Neural cell (in vitro differentiated cells): ENCODE data around the gene ATRAID. TPM values are rescaled to one million over a fixed set of nuclear protein-coding genes. Genes with fewer than 3 reads are reported as not detected.

Source experiments
- H2AFZ ChIP-seq: fragments of 200-600, 300-800 bp; sonication (generic), shearing (Covaris generic); 2 replicates; pipeline ENCODE4 v1.6.0; 2014; ENCODE audit warnings: low read depth, mild to moderate bottlenecking, antibody characterized with exemption, low read length, moderate library complexity
- H3F3A ChIP-seq: fragments of 200-600 bp; shearing (Covaris generic); 2 replicates; pipeline ENCODE4 v1.6.1; 2016; ENCODE audit warnings: mild to moderate bottlenecking, moderate library complexity, mixed read lengths, antibody characterized with exemption, low read length; ENCODE audit not compliant: insufficient read depth, poor library complexity, severe bottlenecking
- H3K27ac ChIP-seq: fragments of 200-600, 300-800 bp; sonication (generic), shearing (Covaris generic); 2 replicates; pipeline ENCODE4 v1.5.1; 2014; ENCODE audit warnings: mild to moderate bottlenecking, low read length, moderate library complexity
- H3K27me3 ChIP-seq: fragments of 300-800, 200-600 bp; sonication (generic), shearing (Covaris generic); 2 replicates; pipeline ENCODE4 v1.6.0; 2014; ENCODE audit warnings: mild to moderate bottlenecking, low read depth, low read length, moderate library complexity; ENCODE audit not compliant: insufficient read depth
- H3K36me3 ChIP-seq: fragments of 300-800, 200-600 bp; sonication (generic), shearing (Covaris generic); 2 replicates; pipeline ENCODE4 v1.5.1; 2014; ENCODE audit warnings: mild to moderate bottlenecking, antibody characterized with exemption, low read length, moderate library complexity; ENCODE audit not compliant: insufficient read depth
- H3K4me2 ChIP-seq: fragments of 300-800, 200-600 bp; sonication (generic), shearing (Covaris generic); 2 replicates; pipeline ENCODE4 v1.6.0; 2014; ENCODE audit warnings: mild to moderate bottlenecking, low read length
- H3K4me3 ChIP-seq: fragments of 300-800, 200-600 bp; sonication (generic), shearing (Covaris generic); 2 replicates; pipeline ENCODE4 v1.5.1; 2014; ENCODE audit warnings: mild to moderate bottlenecking, low read length, moderate library complexity
- H3K79me2 ChIP-seq: fragments of 200-600 bp; shearing (Covaris generic); replicated peaks from 2 replicates; pipeline ENCODE4 v1.6.0; 2014; ENCODE audit warnings: mild to moderate bottlenecking, low read length, moderate library complexity; ENCODE audit not compliant: insufficient read depth
- H3K9ac ChIP-seq: fragments of 300-800, 200-600 bp; sonication (generic), shearing (Covaris generic); 2 replicates; pipeline ENCODE4 v1.6.1; 2016; ENCODE audit warnings: mild to moderate bottlenecking, low read length, mixed read lengths
- H3K9me2 ChIP-seq: fragments of 200-600 bp; shearing (Covaris generic); 2 replicates; pipeline ENCODE4 v1.6.1; 2016; ENCODE audit warnings: mild to moderate bottlenecking, low read length, mixed read lengths; ENCODE audit not compliant: insufficient read depth
- H3K9me3 ChIP-seq: fragments of 200-600, 300-800 bp; sonication (generic), shearing (Covaris generic); 2 replicates; pipeline ENCODE4 v1.6.1; 2016; ENCODE audit warnings: mild to moderate bottlenecking, mixed run types, low read length, moderate library complexity, mixed read lengths
- H4K20me1 ChIP-seq: fragments of 200-600 bp; shearing (Covaris generic); 2 replicates; pipeline ENCODE4 v1.6.1; 2016; ENCODE audit warnings: mild to moderate bottlenecking, mixed run types; ENCODE audit not compliant: insufficient read depth
- CTCF ChIP-seq: fragments of 450-650 bp; IDR thresholded peaks from 2 replicates; pipeline ENCODE4 v1.5.1; 2014; ENCODE audit warnings: antibody characterized with exemption, mild to moderate bottlenecking, moderate library complexity; ENCODE audit not compliant: poor library complexity, severe bottlenecking
- EP300 ChIP-seq: fragments of 450-650 bp; conservative IDR thresholded peaks from 2 replicates; pipeline ENCODE4 v1.6.1; 2014; ENCODE audit warnings: antibody characterized with exemption, mild to moderate bottlenecking, moderate library complexity; ENCODE audit not compliant: poor library complexity, severe bottlenecking
- EZH2 ChIP-seq: fragments of 200-600, 300-800 bp; shearing (Covaris generic), sonication (generic); IDR thresholded peaks from 2 replicates; pipeline ENCODE4 v1.6.1; 2014; ENCODE audit warnings: antibody characterized with exemption, low read length, borderline replicate concordance, mild to moderate bottlenecking; ENCODE audit not compliant: insufficient read depth, poor library complexity, severe bottlenecking
- MXI1 ChIP-seq: fragments of 450-650 bp; conservative IDR thresholded peaks from 2 replicates; pipeline ENCODE4 v1.6.1; 2014; ENCODE audit warnings: antibody characterized with exemption, mild to moderate bottlenecking; ENCODE audit not compliant: poor library complexity, severe bottlenecking
- POLR2AphosphoS5 ChIP-seq: IDR thresholded peaks from 2 replicates; pipeline ENCODE4 v1.6.1; 2012
- RAD21 ChIP-seq: fragments of 450-650 bp; conservative IDR thresholded peaks from 2 replicates; pipeline ENCODE4 v1.6.1; 2014; ENCODE audit warnings: antibody characterized with exemption, mild to moderate bottlenecking, moderate library complexity
- REST ChIP-seq: IDR thresholded peaks from 2 replicates; pipeline ENCODE4 v1.6.1; 2012; ENCODE audit warnings: borderline replicate concordance
- SMC3 ChIP-seq: fragments of 450-650 bp; conservative IDR thresholded peaks from 2 replicates; pipeline ENCODE4 v1.6.1; 2014; ENCODE audit warnings: antibody characterized with exemption, mild to moderate bottlenecking, moderate library complexity; ENCODE audit not compliant: poor library complexity
- TAF1 ChIP-seq: IDR thresholded peaks from 2 replicates; pipeline ENCODE4 v1.6.1; 2012; ENCODE audit warnings: low read depth
- polyA plus RNA-seq: library from polyadenylated mRNA; depleted of rRNA; stranded (reverse); fragments of >200 nt; gene quantifications from 2 replicates; pipeline ENCODE4 v1.2.3, GENCODE V29; 2014

ATRAID gene
- polyA plus RNA-seq, 1 donor from 2014 or later, result 94.3 TPM

- Histone ChIP-seq H3K9ac (no peak overlapping the region), H4K20me1 (no peaks in the 10 kb centered on the region), H3K9me2 (no peaks in the 10 kb centered on the region), H3K9me3 (no peaks in the 10 kb centered on the region), H3K27ac (no peak overlapping the region), H3F3A (no peaks in the 10 kb centered on the region), H3K4me3 (no peak overlapping the region), H3K27me3 (no peaks in the 10 kb centered on the region), H3K4me2 (no peak overlapping the region), H2AFZ (no peak overlapping the region), H3K36me3 (no peaks in the 10 kb centered on the region), H3K79me2 (no peaks in the 10 kb centered on the region)
- TF ChIP-seq RAD21, result no peak
- no peak for TF ChIP-seq REST
- TF ChIP-seq TAF1, result no peak
- TF ChIP-seq EZH2, result no peak
- no peak for TF ChIP-seq CTCF
- no peak for TF ChIP-seq SMC3
- TF ChIP-seq POLR2AphosphoS5, result no peak
- TF ChIP-seq MXI1, result no peak
- TF ChIP-seq EP300, result no peak
Observed at GRCh38 chr2:27223416-27223815, 11.6 kb downstream of the ATRAID start.

- no peaks in the 10 kb centered on the region for H3K9me3 ChIP-seq
- H3K36me3 ChIP-seq, result no peaks in the 10 kb centered on the region
- TF ChIP-seq EZH2 (no peak), POLR2AphosphoS5 (no peak), SMC3 (no peak), TAF1 (no peak), CTCF (no peak), MXI1 (no peak), RAD21 (no peak), REST (no peak), EP300 (no peak)
- H2AFZ ChIP-seq, result no peak overlapping the region
- no peak overlapping the region for H3K4me2 ChIP-seq
- no peaks in the 10 kb centered on the region for H3K27me3 ChIP-seq
- H3K4me3 ChIP-seq, result no peak overlapping the region
- no peak overlapping the region for H3K27ac ChIP-seq
- no peaks in the 10 kb centered on the region for H3K9me2 ChIP-seq
- H3F3A ChIP-seq, result no peaks in the 10 kb centered on the region
- no peak overlapping the region for H3K9ac ChIP-seq
- H3K79me2 ChIP-seq, result no peaks in the 10 kb centered on the region
- H4K20me1 ChIP-seq, result no peaks in the 10 kb centered on the region
Observed at GRCh38 chr2:27225526-27225925, 13.7 kb downstream of the ATRAID start.
